ENCODE data around the gene RNF144B.

DNA sequence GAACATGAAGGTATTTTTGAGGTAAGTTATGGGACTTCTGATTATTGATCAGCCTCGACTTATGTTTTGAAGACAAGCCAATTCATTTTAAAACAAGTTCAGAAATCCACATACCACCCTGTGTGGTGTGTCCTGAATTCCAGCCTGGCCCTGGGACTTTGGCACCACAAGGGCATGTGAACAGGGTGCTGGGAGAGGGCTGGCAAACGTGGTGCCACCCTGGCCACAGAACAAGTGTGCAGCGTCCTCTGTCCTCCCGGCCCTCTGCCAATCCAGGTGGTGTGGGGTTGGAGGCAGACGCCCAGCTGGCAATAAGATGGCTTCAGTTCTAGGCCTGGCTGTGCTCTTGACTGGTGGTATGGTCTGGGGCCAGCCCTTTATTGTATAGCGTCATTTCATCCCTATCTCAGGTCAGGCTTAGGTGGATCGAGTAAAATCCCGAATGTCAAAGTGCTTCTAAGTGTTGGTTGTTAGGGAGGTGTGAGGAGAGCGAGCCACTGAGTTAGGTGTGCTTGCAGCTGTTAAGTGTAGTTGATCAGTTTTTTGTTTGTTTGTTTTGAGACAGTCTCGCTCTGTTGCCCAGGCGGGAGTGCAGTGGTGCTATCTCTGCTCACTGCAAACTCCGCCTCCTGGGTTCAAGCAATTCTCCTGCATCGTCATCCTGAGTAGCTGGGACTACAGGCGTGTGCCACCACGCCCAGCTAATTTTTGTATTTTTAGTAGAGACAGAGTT is 84.2 kb downstream of the RNF144B start:
- TF ChIP-seq, protein P1, sequence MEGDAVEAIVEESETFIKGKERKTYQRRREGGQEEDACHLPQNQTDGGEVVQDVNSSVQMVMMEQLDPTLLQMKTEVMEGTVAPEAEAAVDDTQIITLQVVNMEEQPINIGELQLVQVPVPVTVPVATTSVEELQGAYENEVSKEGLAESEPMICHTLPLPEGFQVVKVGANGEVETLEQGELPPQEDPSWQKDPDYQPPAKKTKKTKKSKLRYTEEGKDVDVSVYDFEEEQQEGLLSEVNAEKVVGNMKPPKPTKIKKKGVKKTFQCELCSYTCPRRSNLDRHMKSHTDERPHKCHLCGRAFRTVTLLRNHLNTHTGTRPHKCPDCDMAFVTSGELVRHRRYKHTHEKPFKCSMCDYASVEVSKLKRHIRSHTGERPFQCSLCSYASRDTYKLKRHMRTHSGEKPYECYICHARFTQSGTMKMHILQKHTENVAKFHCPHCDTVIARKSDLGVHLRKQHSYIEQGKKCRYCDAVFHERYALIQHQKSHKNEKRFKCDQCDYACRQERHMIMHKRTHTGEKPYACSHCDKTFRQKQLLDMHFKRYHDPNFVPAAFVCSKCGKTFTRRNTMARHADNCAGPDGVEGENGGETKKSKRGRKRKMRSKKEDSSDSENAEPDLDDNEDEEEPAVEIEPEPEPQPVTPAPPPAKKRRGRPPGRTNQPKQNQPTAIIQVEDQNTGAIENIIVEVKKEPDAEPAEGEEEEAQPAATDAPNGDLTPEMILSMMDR (conservative IDR thresholded peaks at IDR 0.05): no peak
- no peak for TF ChIP-seq EZH2 (IDR thresholded peaks at IDR 0.05; ENCODE audit: low read depth)

Data from PC-9 (cell line).